HG03575 (cell line): Measurements from ENCODE around the gene ENHO.
"Not testable (repeated sequence)": the region's sequence is repeated elsewhere in the genome, so short reads cannot be mapped to it uniquely, and the experiment has no call there.

ENCODE experiments used
- ATAC-seq: cut with Tn5 transposase; IDR thresholded peaks from one replicate; pipeline ENCODE4 v1.9.1; 2021; ENCODE audit not compliant: unreplicated experiment, insufficient number of reproducible peaks, low FRiP score; ENCODE audit errors: extremely low read depth

Gene ENHO

DNA sequence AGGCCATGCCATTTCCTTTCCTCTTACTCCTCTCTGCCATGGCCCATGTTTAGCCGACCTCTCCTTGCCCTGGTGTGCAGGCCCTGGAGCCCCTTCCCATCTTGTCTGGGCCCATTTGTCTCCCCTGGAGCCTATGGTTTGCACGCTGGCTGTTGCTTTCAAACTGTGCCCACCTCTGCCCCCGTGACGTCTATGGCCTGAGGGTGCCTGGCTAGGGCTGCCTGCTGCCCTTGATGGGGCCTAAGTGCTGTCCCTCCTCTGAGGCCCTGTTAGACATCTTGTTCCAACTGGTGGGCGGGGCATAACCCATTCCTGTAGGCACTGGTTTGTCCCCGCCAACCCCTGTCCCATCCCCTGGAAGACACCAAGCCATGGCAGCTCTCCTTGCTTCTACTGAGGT is 22.7 kb upstream of the ENHO start:
- ATAC-seq, result no peak

DNA sequence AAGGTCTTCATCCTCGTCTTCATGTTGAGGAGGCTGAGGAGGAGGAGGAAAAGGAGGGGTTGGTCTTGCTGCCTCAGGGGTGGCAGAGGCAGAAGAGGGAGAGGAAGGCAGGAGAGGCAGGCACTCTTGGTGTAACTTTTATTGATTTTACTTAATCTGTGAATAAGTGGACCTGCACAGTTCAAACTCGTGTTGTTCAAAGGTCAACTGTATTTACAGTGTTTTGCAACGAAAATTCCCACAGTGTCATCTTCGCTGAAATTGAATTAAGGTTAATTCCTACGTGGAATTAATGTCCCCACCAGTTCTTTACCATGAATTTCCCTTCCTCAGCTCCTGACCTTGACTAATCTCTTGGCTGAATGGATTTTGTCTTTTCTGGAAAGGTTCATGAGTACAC is 21.2 kb upstream of the ENHO start:
- ATAC-seq, result no peak

DNA sequence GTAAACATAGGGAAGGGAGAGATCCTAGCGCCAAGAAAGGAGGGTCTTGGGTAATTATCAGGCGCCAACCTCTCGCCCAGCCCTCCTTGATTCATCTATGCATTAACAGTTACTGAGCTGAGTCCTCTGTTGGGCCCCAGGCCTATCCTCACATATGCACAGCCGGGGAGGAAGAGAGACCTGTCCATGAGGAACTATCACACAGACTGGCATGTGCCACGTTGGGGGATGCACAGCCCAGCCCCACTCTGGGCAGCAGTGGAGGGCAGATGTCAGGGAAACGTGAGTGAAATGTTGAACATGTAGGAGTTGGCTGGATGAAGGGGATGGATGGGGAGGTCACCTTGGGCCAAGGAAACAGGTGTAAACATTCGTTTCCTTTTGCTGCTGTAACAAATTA is 18.8 kb upstream of the ENHO start:
- ATAC-seq, result no peak

- ATAC-seq, result no peak
Measured at GRCh38 chr9:34540827-34541226, 18.0 kb upstream of the ENHO start.

DNA sequence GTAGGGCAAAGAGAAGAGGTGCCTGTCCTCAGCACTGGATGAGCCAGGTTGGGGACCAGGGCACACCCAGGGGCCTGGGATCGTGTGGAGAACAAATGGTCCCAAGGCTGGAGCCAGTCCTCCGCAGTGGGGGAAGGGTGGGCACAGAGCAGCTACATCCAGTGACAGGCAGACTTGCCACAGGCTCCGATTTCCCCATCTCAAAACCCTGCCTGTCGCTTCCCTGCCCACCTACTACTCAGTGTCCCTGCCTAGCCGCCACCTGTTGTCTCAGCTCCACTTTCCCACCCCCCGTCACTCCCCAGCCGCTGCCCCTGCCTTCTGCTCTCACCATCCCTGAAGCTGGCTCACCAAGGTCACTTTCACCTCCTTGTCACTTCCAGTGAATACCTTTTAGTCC is 13.9 kb upstream of the ENHO start:
- ATAC-seq, result no peak

GRCh38 chr9:34532041-34532440 is 9.3 kb upstream of the ENHO start:
- ATAC-seq, result not testable (repeated sequence)

GRCh38 chr9:34526026-34526425 is 3.2 kb upstream of the ENHO start:
- no peak for ATAC-seq

- no peak for ATAC-seq
Measured at GRCh38 chr9:34524349-34524748, 1.6 kb upstream of the ENHO start.

GRCh38 chr9:34522091-34522887 is 501 bp downstream of the ENHO start:
- ATAC-seq, result no peak

DNA sequence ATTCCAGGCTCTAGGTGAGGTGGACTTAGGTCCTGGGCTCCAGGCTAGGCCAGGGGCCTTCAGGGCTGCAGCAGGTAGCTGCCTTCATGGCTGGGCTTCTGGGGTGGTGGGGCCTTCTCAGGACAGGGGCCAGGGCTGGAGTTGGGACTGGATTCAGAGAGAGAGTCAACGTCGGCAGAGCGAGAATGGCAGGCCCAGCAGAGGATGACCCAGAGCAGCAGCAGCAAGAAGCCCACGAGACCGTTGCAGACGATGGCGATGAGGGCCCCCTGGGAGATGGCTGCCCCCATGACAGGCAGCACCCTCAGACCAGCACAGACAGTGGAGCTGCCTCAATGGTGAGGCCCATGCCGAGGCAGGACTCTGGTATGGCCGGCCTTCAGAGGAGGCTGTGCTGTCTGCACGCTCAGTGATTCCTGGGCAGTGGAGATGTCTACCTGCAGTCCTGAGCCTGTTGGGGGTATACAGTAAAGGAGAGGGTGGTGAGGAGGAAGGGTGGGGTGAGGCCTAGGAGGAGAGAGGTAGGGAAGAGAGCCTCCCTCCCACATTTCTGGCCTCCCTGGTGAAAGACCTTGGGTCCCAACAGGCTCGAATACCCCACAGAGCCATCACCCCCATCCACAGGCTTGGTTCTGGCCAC is 1.3 kb downstream of the ENHO start:
- ATAC-seq, result no peak

DNA sequence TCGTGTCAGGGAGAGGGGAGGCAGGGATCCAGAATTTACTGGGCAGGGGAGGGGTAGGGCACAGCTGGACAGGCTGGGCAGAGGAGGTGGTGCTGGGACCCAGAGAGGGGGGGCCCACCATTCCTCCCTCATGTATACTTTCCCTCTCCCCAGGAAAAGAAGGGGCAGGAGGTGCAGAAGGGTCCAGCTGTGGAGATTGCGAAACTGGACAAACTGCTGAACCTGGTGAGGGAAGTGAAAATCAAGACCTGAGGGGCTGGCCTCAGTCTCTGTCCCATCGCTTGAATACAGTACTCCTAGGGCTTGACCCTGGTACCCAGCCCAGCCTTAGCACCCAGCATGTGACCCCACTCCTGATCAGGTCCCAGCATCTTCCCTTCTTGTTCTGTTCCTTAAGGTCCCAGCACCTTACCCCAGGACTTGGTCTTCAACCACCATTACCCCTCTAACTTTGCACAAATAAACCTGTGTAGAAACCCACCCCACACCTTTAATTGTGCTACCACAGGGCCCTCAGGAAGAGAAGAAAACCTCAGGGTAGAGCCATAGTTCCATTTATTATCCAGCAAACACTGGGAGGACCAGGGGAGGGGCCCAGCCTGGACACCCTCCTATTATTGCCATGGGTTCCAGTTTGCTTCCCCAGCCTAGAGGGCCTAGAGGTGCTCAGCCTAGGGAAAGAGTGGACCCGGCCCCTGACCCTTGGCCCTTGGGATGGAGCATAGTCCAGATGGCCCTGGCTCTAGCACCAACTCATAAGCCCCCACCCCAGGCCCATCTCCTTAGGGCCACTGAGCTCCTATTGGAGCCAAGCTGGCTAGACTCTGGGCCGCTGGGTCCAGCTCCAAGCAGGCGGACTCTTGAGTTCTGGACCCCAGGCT is 2.0 kb downstream of the ENHO start:
- ATAC-seq, result no peak

GRCh38 chr9:34520096-34520495 is 2.7 kb downstream of the ENHO start:
- no peak for ATAC-seq

DNA sequence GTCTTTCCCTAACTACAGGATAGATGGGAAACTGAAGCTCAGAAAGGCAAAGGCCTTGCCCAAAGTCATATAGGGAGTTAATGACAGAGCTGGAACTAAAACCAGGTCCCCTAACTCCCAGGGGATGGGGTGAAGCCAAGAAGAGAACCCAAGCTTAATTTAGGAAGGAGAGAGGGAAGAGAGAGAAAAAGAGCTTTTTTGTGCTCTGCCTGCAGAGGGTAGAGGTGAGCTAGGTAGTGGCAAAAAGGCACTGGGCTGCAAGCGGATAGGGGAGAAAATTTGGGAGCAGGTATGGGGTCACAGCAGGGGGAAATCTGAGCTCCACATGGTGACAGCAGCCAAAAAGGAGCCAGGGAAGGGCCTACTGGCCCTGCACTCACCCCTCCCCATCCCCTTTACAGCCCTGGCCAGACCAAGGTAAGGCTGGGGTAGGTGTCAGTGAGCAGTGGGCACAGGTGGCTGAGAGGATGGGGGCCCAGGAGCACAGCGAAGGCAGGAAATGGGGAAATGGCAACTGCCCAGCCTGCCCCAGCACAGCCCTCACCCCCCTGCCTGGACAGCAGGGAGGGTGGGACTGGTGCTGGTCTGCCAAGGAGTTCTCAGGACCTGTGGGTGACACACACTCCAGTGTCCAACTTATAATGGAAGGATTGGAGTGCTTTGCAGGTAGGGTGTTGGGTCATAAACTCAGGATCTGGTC is 3.3 kb downstream of the ENHO start:
- ATAC-seq, result no peak

- ATAC-seq, result no peak
Measured at GRCh38 chr9:34518896-34519295, 3.9 kb downstream of the ENHO start.

DNA sequence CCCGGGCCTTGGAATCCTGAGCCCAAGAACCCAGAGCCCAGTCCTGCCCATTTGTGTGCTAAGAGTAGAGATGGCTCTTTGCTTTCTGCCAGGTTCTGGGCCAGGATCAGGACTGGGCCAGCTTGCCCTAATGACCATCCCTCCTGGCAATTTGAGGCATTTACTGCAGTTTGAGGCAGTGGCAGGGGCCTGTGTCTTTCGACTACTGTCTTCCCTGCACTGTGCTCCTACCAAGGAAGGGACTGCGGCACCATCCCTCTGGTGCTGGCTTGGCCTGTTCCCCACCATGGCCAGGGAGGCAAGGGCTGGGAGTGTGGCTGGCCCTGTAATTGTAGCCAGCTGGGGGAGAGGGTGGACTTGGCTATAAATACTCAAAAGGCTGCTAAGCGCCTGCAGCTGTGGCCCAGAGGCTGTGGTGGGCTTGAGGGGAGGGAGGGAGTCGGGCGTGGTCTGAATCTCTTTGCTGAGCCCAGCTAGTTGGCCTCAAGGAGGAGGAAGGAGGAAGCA is 4.6 kb downstream of the ENHO start:
- ATAC-seq, result no peak

DNA sequence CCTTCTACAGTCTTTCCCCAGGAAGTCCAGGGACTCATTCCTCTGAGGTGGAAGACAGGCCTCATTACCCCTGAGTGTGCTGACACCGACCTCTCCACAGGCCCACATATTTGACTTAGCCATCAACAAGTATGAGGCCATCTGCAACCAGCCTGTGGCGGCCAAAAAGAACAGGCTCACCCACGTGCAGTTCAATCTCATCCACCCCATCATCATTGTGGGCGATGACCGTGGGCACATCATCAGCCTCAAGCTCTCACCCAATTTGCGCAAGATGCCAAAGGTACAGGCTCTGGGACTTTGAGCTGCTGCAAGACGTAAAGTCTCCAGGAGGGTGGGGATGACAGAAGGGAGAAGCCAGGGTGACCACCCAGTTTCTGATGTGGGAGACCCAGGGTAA is 5.6 kb downstream of the ENHO start:
- ATAC-seq, result no peak

GRCh38 chr9:34515959-34516358 is 6.8 kb downstream of the ENHO start:
- no peak for ATAC-seq

DNA sequence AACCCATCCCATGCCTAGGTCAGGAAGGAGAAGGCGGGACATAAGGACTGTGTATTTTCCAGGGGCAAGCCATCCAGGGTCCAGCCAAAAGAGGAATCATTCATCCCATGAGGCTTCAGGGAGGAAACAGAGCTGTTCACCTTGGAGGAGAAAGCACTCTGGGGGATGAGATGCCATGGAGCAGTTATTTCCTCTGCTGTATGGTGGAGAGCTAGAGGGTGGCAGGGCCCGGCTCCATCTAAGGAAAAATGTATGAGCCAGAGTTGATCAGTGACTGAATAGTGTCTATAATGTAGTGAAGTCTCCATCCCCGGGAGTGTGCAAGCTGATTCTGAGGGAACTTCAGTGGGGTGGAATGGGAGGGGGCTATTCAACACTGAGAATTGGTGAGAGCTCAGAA is 8.0 kb downstream of the ENHO start:
- no peak for ATAC-seq

DNA sequence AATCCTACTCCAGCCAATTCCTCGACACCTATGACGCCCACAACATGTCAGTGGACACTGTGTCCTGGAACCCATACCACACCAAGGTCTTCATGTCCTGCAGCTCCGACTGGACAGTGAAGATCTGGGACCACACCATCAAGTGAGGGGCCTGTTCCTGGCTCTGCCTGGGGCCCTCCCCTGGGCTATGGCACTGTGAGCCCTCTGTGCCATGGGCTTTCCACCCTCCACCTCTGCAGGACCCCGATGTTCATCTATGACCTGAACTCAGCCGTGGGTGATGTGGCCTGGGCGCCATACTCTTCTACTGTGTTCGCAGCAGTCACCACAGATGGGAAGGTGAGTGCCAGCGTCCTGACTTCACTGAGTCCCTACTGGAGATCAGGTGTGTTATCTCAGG is 8.4 kb downstream of the ENHO start:
- ATAC-seq, result no peak
